B cell (primary cell): ENCODE data around the gene FRMPD2.

ENCODE experiments used
- EZH2 ChIP-seq: IDR thresholded peaks from 2 replicates; pipeline ENCODE4 v1.6.1; 2012; ENCODE audit warnings: borderline replicate concordance, low read depth, mild to moderate bottlenecking, moderate library complexity, low read length; ENCODE audit not compliant: insufficient read depth, poor library complexity, severe bottlenecking
- TF ChIP-seq, protein P1 (sequence below): fragments of 200-600 bp; IDR thresholded peaks from one replicate; pipeline ENCODE4 v1.8.0; 2022; ENCODE audit warnings: antibody characterized with exemption, mild to moderate bottlenecking

DNA sequence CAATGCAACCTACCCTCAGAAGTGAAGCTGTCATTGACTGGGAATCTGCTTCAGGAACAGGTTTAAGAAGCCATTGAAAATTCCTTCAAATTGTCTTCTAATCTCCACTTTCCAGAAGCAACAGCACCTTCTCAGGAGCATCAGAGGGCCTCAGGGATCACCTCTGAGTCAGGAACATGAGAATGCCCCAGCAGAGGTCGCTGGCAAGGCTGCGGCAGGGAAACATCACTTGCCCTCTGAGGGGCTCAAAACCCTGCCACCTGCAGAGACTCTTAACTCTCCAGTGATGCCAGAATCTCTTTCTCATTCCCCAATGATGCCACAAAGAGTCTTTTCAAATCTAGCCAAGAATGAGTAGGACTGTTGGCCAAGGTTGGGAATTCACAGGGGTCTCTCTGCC, 26.1 kb upstream of the FRMPD2 start:
- no peak for TF ChIP-seq EZH2
- TF ChIP-seq, protein P1, sequence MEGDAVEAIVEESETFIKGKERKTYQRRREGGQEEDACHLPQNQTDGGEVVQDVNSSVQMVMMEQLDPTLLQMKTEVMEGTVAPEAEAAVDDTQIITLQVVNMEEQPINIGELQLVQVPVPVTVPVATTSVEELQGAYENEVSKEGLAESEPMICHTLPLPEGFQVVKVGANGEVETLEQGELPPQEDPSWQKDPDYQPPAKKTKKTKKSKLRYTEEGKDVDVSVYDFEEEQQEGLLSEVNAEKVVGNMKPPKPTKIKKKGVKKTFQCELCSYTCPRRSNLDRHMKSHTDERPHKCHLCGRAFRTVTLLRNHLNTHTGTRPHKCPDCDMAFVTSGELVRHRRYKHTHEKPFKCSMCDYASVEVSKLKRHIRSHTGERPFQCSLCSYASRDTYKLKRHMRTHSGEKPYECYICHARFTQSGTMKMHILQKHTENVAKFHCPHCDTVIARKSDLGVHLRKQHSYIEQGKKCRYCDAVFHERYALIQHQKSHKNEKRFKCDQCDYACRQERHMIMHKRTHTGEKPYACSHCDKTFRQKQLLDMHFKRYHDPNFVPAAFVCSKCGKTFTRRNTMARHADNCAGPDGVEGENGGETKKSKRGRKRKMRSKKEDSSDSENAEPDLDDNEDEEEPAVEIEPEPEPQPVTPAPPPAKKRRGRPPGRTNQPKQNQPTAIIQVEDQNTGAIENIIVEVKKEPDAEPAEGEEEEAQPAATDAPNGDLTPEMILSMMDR = no peak
